Neural cell (in vitro differentiated cells): Measurements from ENCODE around the gene RPL18A. TPM values are rescaled to one million over a fixed set of nuclear protein-coding genes. Genes with fewer than 3 reads are reported as not detected.

ENCODE experiments used
- H2AFZ ChIP-seq: fragments of 200-600, 300-800 bp; sonication (generic), shearing (Covaris generic); 2 replicates; pipeline ENCODE4 v1.6.0; 2014; ENCODE audit warnings: low read depth, mild to moderate bottlenecking, antibody characterized with exemption, low read length, moderate library complexity
- H3F3A ChIP-seq: fragments of 200-600 bp; shearing (Covaris generic); 2 replicates; pipeline ENCODE4 v1.6.1; 2016; ENCODE audit warnings: mild to moderate bottlenecking, moderate library complexity, mixed read lengths, antibody characterized with exemption, low read length; ENCODE audit not compliant: insufficient read depth, poor library complexity, severe bottlenecking
- H3K27ac ChIP-seq: fragments of 200-600, 300-800 bp; sonication (generic), shearing (Covaris generic); 2 replicates; pipeline ENCODE4 v1.5.1; 2014; ENCODE audit warnings: mild to moderate bottlenecking, low read length, moderate library complexity
- H3K27me3 ChIP-seq: fragments of 300-800, 200-600 bp; sonication (generic), shearing (Covaris generic); 2 replicates; pipeline ENCODE4 v1.6.0; 2014; ENCODE audit warnings: mild to moderate bottlenecking, low read depth, low read length, moderate library complexity; ENCODE audit not compliant: insufficient read depth
- H3K36me3 ChIP-seq: fragments of 300-800, 200-600 bp; sonication (generic), shearing (Covaris generic); 2 replicates; pipeline ENCODE4 v1.5.1; 2014; ENCODE audit warnings: mild to moderate bottlenecking, antibody characterized with exemption, low read length, moderate library complexity; ENCODE audit not compliant: insufficient read depth
- H3K4me2 ChIP-seq: fragments of 300-800, 200-600 bp; sonication (generic), shearing (Covaris generic); 2 replicates; pipeline ENCODE4 v1.6.0; 2014; ENCODE audit warnings: mild to moderate bottlenecking, low read length
- H3K4me3 ChIP-seq: fragments of 300-800, 200-600 bp; sonication (generic), shearing (Covaris generic); 2 replicates; pipeline ENCODE4 v1.5.1; 2014; ENCODE audit warnings: mild to moderate bottlenecking, low read length, moderate library complexity
- H3K79me2 ChIP-seq: fragments of 200-600 bp; shearing (Covaris generic); replicated peaks from 2 replicates; pipeline ENCODE4 v1.6.0; 2014; ENCODE audit warnings: mild to moderate bottlenecking, low read length, moderate library complexity; ENCODE audit not compliant: insufficient read depth
- H3K9ac ChIP-seq: fragments of 300-800, 200-600 bp; sonication (generic), shearing (Covaris generic); 2 replicates; pipeline ENCODE4 v1.6.1; 2016; ENCODE audit warnings: mild to moderate bottlenecking, low read length, mixed read lengths
- H3K9me2 ChIP-seq: fragments of 200-600 bp; shearing (Covaris generic); 2 replicates; pipeline ENCODE4 v1.6.1; 2016; ENCODE audit warnings: mild to moderate bottlenecking, low read length, mixed read lengths; ENCODE audit not compliant: insufficient read depth
- H3K9me3 ChIP-seq: fragments of 200-600, 300-800 bp; sonication (generic), shearing (Covaris generic); 2 replicates; pipeline ENCODE4 v1.6.1; 2016; ENCODE audit warnings: mild to moderate bottlenecking, mixed run types, low read length, moderate library complexity, mixed read lengths
- H4K20me1 ChIP-seq: fragments of 200-600 bp; shearing (Covaris generic); 2 replicates; pipeline ENCODE4 v1.6.1; 2016; ENCODE audit warnings: mild to moderate bottlenecking, mixed run types; ENCODE audit not compliant: insufficient read depth
- EP300 ChIP-seq: fragments of 450-650 bp; conservative IDR thresholded peaks from 2 replicates; pipeline ENCODE4 v1.6.1; 2014; ENCODE audit warnings: antibody characterized with exemption, mild to moderate bottlenecking, moderate library complexity; ENCODE audit not compliant: poor library complexity, severe bottlenecking
- EZH2 ChIP-seq: fragments of 200-600, 300-800 bp; shearing (Covaris generic), sonication (generic); IDR thresholded peaks from 2 replicates; pipeline ENCODE4 v1.6.1; 2014; ENCODE audit warnings: antibody characterized with exemption, low read length, borderline replicate concordance, mild to moderate bottlenecking; ENCODE audit not compliant: insufficient read depth, poor library complexity, severe bottlenecking
- MXI1 ChIP-seq: fragments of 450-650 bp; conservative IDR thresholded peaks from 2 replicates; pipeline ENCODE4 v1.6.1; 2014; ENCODE audit warnings: antibody characterized with exemption, mild to moderate bottlenecking; ENCODE audit not compliant: poor library complexity, severe bottlenecking
- POLR2AphosphoS5 ChIP-seq: IDR thresholded peaks from 2 replicates; pipeline ENCODE4 v1.6.1; 2012
- RAD21 ChIP-seq: fragments of 450-650 bp; conservative IDR thresholded peaks from 2 replicates; pipeline ENCODE4 v1.6.1; 2014; ENCODE audit warnings: antibody characterized with exemption, mild to moderate bottlenecking, moderate library complexity
- SMC3 ChIP-seq: fragments of 450-650 bp; conservative IDR thresholded peaks from 2 replicates; pipeline ENCODE4 v1.6.1; 2014; ENCODE audit warnings: antibody characterized with exemption, mild to moderate bottlenecking, moderate library complexity; ENCODE audit not compliant: poor library complexity
- TAF1 ChIP-seq: IDR thresholded peaks from 2 replicates; pipeline ENCODE4 v1.6.1; 2012; ENCODE audit warnings: low read depth
- polyA plus RNA-seq: library from polyadenylated mRNA; depleted of rRNA; stranded (reverse); fragments of >200 nt; gene quantifications from 2 replicates; pipeline ENCODE4 v1.2.3, GENCODE V29; 2014
- TF ChIP-seq, protein P1 (sequence below): fragments of 450-650 bp; IDR thresholded peaks from 2 replicates; pipeline ENCODE4 v1.5.1; 2014; ENCODE audit warnings: antibody characterized with exemption, mild to moderate bottlenecking, moderate library complexity; ENCODE audit not compliant: poor library complexity, severe bottlenecking
- TF ChIP-seq, protein P2 (sequence below): IDR thresholded peaks from 2 replicates; pipeline ENCODE4 v1.6.1; 2012; ENCODE audit warnings: borderline replicate concordance

The RPL18A gene
- polyA plus RNA-seq, 1 donor from 2014 or later, result 681 TPM

DNA sequence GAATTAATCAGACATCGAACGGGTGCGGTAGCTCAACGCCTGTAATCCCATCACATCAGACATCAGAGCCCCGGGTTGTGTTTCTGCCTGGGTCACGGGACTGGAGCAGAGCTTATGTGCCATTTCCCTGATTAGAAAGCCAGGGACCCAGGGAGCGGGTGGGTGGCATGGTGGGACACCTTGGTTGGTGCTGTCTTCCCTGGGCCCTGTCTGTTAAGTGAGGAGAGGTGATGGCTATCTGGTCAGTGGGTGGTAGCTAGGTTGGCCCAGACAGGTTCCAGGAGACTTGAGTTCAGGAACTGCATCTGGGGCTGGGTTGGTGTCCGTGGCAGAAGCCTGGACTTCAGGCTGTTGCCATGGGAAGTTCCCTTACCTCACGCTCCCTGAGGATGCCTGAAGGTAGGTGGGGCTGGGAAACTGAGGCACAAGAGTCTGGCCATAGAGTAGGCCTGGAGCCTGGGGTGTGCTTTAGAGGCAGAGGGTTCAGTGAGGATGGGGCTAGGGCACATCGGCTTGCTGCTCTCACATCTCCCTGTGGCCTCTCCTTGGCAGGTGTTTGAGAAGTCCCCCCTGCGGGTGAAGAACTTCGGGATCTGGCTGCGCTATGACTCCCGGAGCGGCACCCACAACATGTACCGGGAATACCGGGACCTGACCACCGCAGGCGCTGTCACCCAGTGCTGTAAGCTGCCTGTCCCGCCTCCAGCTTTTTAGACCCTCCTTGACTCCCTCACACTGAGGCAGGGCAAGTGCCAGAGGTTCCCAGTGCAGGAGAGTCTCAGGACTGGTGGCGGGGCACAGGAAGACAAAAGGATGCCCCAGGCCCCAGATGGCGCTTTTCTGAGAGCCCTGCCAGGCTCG, 2.1 kb downstream of the RPL18A start:
- H3K4me3 ChIP-seq, result peak overlapping the region; percentile 99

DNA sequence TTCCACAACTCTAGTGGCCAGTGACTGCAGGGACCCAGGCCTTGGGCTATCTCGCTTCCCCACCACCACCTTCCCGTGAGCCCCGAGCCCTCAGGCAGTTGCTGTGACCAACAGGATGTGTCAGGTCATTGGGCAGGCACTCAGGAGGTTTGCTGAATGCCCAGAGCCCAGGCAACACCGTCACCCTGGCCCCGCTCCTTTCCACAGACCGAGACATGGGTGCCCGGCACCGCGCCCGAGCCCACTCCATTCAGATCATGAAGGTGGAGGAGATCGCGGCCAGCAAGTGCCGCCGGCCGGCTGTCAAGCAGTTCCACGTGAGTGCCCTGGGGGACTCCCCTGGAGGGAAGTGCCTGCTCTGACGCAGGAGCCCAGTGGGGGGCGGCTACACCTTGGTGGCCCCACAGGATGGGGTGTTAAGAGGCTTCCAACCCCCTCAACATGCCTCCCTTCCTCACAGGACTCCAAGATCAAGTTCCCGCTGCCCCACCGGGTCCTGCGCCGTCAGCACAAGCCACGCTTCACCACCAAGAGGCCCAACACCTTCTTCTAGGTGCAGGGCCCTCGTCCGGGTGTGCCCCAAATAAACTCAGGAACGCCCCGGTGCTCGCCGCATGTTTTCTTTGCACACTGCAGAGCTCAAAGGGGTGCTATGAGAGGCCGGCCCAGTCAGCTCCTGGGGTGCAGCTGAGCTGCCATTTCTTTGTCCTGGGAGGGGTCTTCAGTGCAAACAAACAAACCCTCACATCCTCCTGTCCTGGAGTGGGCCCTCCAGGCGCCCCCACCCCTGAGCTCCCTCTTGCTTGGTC, 3.2 kb downstream of the RPL18A start:
- H3K36me3 ChIP-seq, result no peaks in the 10 kb centered on the region
- peaks cover 4% of the 10 kb centered on the region for H4K20me1 ChIP-seq
- no peaks in the 10 kb centered on the region for H3F3A ChIP-seq
- no peak overlapping the region for H3K9ac ChIP-seq
- no peak overlapping the region for H3K4me3 ChIP-seq
- H3K27ac ChIP-seq, result no peak overlapping the region
- H2AFZ ChIP-seq, result no peak overlapping the region
- H3K79me2 ChIP-seq, result peaks cover 21% of the 10 kb centered on the region
- no peak overlapping the region for H3K4me2 ChIP-seq
- H3K9me2 ChIP-seq, result no peaks in the 10 kb centered on the region
- H3K9me3 ChIP-seq, result no peaks in the 10 kb centered on the region
- no peaks in the 10 kb centered on the region for H3K27me3 ChIP-seq
- TF ChIP-seq SMC3 (no peak), RAD21 (no peak), MXI1 (no peak), POLR2AphosphoS5 (no peak), TAF1 (no peak)
- TF ChIP-seq, protein P1, sequence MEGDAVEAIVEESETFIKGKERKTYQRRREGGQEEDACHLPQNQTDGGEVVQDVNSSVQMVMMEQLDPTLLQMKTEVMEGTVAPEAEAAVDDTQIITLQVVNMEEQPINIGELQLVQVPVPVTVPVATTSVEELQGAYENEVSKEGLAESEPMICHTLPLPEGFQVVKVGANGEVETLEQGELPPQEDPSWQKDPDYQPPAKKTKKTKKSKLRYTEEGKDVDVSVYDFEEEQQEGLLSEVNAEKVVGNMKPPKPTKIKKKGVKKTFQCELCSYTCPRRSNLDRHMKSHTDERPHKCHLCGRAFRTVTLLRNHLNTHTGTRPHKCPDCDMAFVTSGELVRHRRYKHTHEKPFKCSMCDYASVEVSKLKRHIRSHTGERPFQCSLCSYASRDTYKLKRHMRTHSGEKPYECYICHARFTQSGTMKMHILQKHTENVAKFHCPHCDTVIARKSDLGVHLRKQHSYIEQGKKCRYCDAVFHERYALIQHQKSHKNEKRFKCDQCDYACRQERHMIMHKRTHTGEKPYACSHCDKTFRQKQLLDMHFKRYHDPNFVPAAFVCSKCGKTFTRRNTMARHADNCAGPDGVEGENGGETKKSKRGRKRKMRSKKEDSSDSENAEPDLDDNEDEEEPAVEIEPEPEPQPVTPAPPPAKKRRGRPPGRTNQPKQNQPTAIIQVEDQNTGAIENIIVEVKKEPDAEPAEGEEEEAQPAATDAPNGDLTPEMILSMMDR, result no peak
- TF ChIP-seq, protein P2, sequence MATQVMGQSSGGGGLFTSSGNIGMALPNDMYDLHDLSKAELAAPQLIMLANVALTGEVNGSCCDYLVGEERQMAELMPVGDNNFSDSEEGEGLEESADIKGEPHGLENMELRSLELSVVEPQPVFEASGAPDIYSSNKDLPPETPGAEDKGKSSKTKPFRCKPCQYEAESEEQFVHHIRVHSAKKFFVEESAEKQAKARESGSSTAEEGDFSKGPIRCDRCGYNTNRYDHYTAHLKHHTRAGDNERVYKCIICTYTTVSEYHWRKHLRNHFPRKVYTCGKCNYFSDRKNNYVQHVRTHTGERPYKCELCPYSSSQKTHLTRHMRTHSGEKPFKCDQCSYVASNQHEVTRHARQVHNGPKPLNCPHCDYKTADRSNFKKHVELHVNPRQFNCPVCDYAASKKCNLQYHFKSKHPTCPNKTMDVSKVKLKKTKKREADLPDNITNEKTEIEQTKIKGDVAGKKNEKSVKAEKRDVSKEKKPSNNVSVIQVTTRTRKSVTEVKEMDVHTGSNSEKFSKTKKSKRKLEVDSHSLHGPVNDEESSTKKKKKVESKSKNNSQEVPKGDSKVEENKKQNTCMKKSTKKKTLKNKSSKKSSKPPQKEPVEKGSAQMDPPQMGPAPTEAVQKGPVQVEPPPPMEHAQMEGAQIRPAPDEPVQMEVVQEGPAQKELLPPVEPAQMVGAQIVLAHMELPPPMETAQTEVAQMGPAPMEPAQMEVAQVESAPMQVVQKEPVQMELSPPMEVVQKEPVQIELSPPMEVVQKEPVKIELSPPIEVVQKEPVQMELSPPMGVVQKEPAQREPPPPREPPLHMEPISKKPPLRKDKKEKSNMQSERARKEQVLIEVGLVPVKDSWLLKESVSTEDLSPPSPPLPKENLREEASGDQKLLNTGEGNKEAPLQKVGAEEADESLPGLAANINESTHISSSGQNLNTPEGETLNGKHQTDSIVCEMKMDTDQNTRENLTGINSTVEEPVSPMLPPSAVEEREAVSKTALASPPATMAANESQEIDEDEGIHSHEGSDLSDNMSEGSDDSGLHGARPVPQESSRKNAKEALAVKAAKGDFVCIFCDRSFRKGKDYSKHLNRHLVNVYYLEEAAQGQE, result no peak

More for the DNA sequence above, 2.1 kb downstream of the RPL18A start:
- Histone ChIP-seq H3K9ac (peak overlapping the region; percentile 93), H3F3A (no peaks in the 10 kb centered on the region), H3K36me3 (no peaks in the 10 kb centered on the region), H2AFZ (no peak overlapping the region), H3K4me2 (peak overlapping the region; percentile 14), H3K27ac (no peak overlapping the region), H4K20me1 (peaks cover 4% of the 10 kb centered on the region), H3K79me2 (peaks cover 21% of the 10 kb centered on the region), H3K9me3 (no peaks in the 10 kb centered on the region), H3K27me3 (no peaks in the 10 kb centered on the region), H3K9me2 (no peaks in the 10 kb centered on the region)
- TF ChIP-seq, protein P1, result no peak
- TF ChIP-seq TAF1 (no peak), RAD21 (no peak), MXI1 (no peak), EP300 (no peak), POLR2AphosphoS5 (no peak), EZH2 (no peak), SMC3 (no peak)
- TF ChIP-seq, protein P2, result no peak
